Nasal cavity respiratory epithelium epithelial cell of viscerocranial mucosa (primary cell): Measurements from ENCODE around the gene ADAMTSL4. TPM values are rescaled to one million over a fixed set of nuclear protein-coding genes. Genes with fewer than 3 reads are reported as not detected.

ENCODE experiments used
- total RNA-seq: library from RNA; depleted of rRNA; stranded (reverse); fragments of >200 nt; gene quantifications from 2 replicates; pipeline ENCODE4 v1.2.3, GENCODE V29; 2014

Gene ADAMTSL4
- 1.7 and 2.8 TPM in 2 replicates for total RNA-seq

DNA sequence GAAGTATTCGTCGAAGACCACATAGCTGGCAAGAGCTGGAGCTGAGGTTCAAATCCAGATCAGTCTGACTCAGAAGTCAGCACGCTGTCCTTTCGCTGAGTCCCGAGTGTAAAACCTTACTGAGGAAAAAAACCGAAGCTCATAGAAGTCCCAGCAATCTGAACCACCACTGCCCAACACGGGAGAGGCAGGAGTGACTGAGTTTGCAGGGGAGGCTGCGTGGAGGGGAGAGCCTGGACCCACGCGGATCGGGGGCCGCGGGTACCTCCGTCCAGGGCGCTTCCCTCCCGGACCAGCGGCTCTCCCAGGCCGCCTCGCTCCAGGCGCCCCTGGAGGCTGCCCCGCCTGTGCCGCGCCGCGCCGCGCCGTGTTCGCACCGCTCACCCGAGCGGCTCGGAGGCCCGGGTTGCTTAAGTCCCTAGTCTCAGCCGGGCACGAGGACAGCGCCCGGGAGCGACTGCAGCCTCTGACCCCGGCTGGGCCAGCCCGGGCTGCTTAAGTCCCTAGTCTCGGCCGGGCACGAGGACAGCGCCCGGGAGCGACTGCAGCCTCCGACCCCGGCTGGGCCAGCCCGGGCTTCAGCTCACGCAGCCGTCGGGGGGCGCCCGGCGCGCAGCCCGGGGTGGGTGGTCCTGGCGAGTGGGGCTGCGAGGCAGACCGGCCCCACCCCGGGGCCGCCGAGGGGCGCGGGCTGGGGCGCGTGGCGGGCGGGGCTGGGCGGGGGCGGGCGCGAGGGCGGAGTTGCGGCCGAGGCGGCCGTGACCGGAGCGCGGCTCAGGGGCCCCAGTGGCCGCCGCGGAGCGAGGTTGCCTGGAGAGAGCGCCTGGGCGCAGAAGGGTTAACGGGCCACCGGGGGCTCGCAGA, at the start of gene ADAMTSL4:
TSS of gene ADAMTSL4 (plus strand) at position 777 of the 864 bp plus-strand sequence. CDS start 2,881 bp downstream, outside the sequence.

GRCh38 chr1:150507912-150508864, 41.0 kb upstream of the ADAMTSL4 start, which contains the start of gene ECM1:
TSS of gene ECM1 (plus strand) at chr1:150508109. CDS start at chr1:150508210, 101 bp downstream.

DNA sequence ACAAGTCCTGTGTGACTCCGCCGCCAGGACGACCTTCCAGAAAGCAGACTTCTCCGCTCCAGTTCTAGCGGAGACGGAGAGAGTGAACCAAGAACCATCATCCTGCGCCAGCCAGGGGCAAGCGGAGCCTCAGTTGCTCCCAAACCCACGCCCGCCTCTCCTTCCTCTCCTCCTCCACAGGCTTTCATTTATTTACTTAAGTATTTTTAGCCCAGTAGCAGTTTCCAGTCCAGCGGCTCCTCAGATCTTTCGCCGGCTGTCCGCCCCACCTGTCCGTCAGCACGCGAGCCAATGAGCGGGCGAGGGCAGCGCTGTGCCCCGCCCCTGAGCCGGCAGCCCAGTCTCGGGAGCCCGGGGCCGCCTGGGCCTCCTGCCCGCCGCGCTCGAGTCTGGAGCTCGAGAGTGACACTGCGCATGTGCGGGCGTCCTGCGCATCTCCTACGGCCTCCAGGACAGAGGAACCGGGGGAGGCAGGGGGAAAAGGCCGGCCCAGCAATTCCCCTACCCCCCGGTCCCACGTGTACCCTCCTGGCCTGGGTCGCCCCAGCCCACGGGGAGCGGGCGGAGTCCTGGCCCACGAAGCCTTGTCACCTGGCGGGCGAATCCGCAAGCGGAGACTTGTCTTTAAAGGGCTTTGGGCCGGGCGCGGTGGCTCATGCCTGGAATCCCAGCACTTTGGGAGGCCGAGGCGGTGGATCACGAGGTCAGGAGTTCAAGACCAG, 33.7 kb upstream of the ADAMTSL4 start, which contains the start of gene FALEC:
TSS of gene FALEC (plus strand) at position 425 of the 722 bp plus-strand sequence.

GRCh38 chr1:150579110-150579944, 30.1 kb downstream of the ADAMTSL4 start, which contains the start of gene MCL1:
TSS of gene MCL1 (minus strand) at chr1:150579610. CDS start at chr1:150579530, 80 bp downstream.

Other genes starting within 250 kb of the ADAMTSL4 start
- gene PRPF3, start 227.9 kb upstream of the ADAMTSL4 start, total RNA-seq, result 27.3 and 35.5 TPM in 2 replicates
- 7.5 and 12.9 TPM in 2 replicates for gene RPRD2, start 185.3 kb upstream of the ADAMTSL4 start, total RNA-seq
- 24.6 and 46.8 TPM in 2 replicates for gene TARS2, start 62.0 kb upstream of the ADAMTSL4 start, total RNA-seq
- 5.1 and 7.0 TPM in 2 replicates for gene ECM1, start 41.3 kb upstream of the ADAMTSL4 start, total RNA-seq
- gene FALEC, start 33.7 kb upstream of the ADAMTSL4 start, total RNA-seq, result 0.34 TPM in 1 of 2 replicates, not detected in the other
- gene MCL1, start 30.2 kb downstream of the ADAMTSL4 start, total RNA-seq, result 365 and 420 TPM in 2 replicates
- gene ENSA, start 80.2 kb downstream of the ADAMTSL4 start, total RNA-seq, result 58.8 and 76.6 TPM in 2 replicates
- 15.9 and 16.7 TPM in 2 replicates for gene GOLPH3L, start 147.7 kb downstream of the ADAMTSL4 start, total RNA-seq
- gene HORMAD1, start 171.5 kb downstream of the ADAMTSL4 start, total RNA-seq, result 0.50 and 3.8 TPM in 2 replicates
- gene CTSS, start 216.4 kb downstream of the ADAMTSL4 start, total RNA-seq, result 2.1 and 12.4 TPM in 2 replicates